Stimulated activated CD4-positive, alpha-beta T cell treated with anti-CD3 and anti-CD28 coated beads, Interleukin-4, amount 100 ng/mL, for 24 hours (primary cell): ENCODE results near the gene CELF2.

Experiments
- DNase-seq: peaks from one replicate; pipeline ENCODE4 v3.0.0-alpha.2; 2020

Gene CELF2

DNA sequence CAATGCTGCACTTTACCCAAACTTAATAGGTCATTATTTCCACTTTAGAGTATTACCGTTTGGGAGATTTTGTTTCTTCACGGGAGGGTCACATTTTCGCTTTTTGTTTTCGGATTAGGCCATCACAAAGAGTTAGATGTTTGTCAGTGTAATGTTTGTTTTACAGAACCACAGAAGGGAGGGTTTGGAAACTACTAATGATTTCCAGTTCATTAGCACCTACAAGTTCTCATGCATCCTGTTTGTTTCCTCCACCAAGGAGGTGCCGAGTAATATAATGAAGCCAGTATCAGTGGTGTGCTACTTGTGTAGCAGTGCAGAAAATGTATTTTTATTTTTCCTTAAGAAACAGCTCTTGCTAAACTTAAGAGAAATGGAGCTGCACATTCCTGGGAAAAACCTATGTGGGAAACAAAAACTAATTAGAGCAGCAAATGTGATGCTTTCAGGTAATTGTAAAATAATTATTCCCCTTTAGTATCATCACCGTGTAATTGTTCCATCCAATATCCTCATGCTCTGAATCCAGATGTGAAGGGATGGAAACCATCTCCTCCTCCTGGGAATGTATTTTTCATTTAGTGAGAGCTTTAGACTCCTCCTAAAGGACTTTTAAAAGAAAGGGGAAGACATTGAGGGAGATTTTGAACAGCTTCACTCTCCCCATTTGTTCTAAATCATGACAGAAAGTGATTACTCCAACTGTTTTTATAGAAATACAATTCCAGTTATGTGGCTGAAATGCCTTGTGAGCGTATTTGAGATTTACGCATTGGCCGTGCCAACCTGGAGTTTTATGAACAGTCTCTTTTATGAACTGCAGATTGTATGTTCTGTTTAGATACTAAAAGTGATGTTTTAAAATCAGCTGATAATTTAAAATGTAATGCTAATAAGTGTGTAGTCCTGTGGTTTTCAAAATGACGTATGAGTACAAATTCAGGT, 5.6 kb downstream of the CELF2 start:
- DNase-seq: no peak

DNA sequence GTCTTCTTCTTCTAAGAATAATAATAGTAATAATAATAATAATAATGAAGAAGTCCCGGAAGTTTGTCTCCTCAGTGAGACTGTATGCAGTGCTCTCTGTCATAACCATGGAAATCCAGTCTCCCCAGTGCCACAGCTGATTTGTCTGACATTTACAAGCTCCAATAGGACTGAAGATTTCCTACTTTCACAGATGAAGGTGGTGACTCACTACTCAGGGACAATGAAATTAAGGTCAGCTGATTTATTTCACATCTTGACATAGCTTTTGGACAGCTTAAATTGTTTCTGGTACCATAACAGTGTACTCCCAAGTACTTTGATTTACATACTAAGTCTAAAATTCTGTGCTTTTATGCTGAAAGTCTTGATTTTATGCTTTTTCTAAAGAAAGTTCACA, 6.9 kb downstream of the CELF2 start:
- no peak for DNase-seq

GRCh38 chr10:11025978-11026377, 8.3 kb downstream of the CELF2 start:
- no peak for DNase-seq

DNA sequence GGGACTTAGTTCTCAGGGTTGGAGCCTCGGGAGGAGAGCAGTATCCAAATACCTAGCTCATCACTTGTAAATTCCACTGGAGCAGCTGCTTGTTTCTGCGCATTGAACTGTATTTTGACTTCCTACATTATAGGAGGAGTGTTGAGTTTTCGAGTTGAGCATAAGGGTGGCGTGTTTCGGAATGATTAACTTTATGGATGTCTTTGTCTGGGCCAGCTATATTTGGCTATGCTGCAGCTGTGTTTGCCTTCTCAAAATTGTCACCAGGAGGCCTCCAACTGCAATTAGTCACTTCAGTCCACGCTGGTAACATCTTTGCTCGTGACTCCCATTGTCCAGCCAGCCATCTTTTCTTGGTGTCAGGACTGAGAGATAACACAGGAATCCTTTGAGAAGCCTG, 9.1 kb downstream of the CELF2 start:
- no peak for DNase-seq

DNA sequence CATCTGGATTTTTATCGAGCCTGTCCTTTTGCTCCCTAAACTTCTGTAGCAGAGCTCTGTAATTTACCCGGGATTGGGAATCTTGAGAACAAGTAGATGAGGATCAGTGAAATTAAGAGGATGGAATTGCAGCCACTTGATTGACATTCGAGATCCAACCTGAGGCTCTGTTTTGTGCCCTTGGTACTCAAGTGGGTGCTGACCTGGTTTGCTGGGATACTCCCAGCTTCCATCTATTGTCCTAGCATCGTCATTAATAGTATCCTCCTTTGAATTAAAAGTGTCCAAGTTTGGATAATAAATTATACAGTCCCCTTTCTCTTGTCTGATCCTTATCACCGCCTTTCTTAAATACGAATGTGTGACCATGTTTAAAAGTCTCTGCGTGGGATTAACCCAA, 17.1 kb downstream of the CELF2 start:
- DNase-seq: no peak

- DNase-seq: no peak
Observed at GRCh38 chr10:11035301-11035991, 17.8 kb downstream of the CELF2 start.

DNA sequence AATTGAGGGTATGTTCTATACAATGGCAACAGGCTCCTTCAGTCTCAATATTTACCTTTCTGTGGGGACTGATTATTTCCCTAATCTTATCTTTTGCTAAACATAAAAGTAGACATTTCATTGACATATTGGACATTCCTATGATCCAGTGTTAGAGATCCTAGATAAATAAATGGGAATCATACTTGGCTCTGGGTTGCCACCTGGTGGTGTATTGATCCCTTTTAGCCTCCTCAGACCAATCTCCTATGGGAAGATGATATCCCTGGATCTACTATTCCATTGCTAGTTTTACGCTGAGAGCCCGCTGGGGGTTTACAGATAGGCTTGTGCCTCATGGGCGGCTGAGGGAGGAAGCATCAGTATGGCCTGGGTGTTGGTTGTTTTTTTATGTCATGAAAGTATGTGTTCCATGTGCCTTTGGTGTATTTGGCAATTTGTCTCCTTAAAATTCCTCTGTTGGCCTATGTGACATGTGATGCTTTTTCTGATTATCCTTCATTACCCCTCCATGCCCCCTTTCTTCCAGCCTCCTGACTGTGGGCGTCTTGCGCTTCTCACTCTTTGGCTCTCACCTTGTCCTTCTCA, 18.8 kb downstream of the CELF2 start:
- DNase-seq: no peak

DNA sequence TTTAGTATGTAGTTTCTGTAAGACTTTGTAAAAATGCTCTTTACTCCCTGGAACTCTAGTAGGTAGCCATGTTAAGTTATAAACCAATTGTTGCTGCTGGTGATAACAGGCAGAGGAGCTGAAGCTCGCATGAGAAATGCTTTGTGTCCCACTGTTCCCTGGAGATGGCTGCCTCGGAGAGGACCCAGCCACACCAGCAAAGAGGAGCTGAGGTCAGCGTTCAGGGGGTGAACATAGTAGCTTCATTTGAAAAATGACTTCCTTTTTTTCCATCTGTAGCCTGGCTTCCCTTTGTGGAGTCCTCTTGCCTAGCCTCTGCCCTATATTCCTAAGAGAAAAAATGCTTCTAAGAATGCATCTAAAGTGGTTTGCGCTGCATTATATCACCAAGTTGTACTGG, 20.3 kb downstream of the CELF2 start:
- DNase-seq: no peak

GRCh38 chr10:11042357-11042756, 24.7 kb downstream of the CELF2 start:
- no peak for DNase-seq

DNA sequence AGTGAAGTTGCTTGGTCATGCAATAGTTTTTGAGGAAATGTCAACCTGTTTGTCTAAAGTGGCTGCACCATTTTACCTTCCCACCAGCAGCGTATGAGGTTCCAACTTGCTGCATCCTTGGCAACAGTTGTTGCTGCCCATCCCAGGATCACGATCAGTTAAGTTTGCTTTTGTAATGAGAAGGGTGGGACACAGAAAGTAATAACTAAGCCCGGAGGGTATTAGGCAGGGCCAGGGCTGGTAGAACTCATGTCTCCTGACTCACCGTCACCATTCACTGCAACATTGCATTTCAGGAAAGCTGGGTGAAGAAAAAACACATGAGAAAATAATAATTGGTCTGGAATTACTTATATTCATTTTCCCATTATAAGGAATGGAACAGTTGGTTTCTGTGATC, 25.4 kb downstream of the CELF2 start:
- no peak for DNase-seq

GRCh38 chr10:11043446-11044127, 25.9 kb downstream of the CELF2 start:
- DNase-seq: no peak

- no peak for DNase-seq
Observed at GRCh38 chr10:11045487-11045886, 27.8 kb downstream of the CELF2 start.

DNA sequence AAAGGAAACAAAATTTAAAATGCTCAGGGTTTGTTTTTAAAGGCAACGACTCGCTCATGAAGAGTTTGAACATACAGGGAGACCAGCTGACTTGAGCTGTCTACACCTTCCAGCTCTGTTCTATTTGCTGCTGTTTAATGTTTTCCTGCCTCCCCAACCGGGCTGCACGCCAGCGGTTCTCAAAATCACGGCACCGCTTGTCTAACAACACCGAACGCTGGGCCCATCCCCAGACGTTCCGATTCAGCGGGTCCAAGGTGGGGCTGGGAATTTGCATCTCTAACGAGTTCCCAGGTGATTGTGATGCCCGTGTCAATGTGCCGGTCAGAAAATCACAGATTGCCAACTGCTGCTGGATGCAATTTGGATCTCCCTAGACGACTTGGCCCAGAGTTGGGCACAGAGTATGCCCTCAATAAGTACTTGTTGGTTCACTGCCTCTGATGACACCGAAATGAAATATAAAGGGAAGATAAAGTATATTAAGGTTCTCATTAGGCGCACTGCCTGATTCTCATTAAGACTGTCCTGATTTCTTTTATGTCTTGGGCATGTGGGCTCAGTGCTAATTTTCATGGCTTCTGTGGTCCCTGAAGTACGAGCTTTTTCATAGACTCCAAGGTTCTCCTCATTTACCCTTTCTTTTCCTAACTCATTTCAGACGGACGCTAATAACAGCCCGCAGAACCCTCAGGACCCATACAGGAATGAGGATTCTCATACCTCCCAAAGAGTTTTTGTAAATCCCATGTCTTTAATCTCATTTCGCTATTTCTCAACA, 28.5 kb downstream of the CELF2 start:
- no peak for DNase-seq

GRCh38 chr10:11046776-11047160, 29.1 kb downstream of the CELF2 start:
- no peak for DNase-seq

DNA sequence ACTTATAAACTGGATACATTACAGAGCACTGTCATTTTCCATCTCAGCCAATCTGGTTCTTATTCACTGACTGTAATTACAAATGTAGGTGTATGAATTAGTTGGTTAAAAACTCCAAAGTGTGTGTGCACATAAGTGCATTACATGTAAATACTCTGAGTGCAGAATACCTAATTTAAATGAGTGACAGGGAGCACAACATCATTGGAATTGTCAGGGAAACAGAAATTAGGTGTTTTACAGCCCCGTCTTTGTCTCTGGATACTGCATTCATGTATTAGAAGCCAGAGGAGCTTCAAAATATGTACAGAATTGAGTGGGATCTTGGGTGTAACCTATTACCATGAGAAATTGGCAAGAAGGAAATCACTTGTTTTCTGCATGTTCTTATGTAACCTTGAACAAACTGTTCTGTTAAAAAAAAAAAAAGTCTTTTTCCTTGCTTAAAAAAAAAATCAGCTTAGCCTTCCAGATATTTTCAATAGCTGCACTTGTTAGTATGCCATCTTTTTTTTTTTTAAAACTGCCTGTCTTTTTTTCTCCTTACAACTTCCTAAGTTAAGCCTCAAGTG, 31.1 kb downstream of the CELF2 start:
- DNase-seq: no peak

GRCh38 chr10:11049806-11050205, 32.1 kb downstream of the CELF2 start:
- DNase-seq: no peak

GRCh38 chr10:11050301-11051287, 32.9 kb downstream of the CELF2 start:
- no peak for DNase-seq

- no peak for DNase-seq
Observed at GRCh38 chr10:11057018-11057417, 39.3 kb downstream of the CELF2 start.

DNA sequence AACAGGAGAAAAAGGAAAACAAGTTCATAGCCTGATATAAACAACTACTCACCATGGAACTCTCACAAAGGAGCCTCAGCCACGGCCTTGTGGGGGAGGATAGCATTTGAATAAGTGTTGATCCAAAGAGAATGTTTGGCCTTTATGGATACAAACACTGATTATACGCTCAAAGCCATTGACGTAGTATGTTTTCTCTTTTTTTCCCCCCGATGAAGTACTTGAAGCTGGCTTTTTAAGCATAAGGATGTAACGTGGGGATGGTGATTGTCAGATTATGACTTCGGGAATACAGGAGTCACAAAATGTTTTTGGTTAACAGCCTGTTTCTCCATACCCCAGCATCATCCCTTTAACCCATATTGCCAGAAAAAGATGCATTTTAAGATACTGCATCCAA, 39.8 kb downstream of the CELF2 start:
- no peak for DNase-seq

GRCh38 chr10:11057994-11058393, 40.3 kb downstream of the CELF2 start:
- no peak for DNase-seq

DNA sequence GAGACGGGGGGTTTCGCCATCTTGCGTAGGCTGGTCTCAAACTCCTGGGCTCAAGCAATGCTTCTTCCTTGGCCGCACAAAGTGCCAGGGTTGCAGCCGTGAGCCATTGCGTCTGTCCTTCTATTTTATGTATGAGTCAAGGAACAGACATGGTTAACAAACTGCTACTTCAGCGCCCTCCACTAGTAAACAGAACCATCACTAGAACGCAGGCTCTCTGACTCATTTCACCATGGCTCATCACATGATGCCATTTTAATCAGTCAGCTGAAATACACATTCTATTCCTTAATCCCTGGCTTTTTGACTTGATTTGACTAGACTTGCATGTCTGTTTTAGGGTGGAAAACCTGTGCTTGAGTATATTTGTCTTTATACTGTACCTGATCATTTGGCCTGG, 41.3 kb downstream of the CELF2 start:
- DNase-seq: no peak
